UCSD-AML1 (cell line): ENCODE data around the gene LCE4A.
"Not testable (repeated sequence)": the region's sequence is repeated elsewhere in the genome, so short reads cannot be mapped to it uniquely, and the experiment has no call there.

ENCODE experiments used
- DNase-seq: peaks from one replicate; lab custom pipeline; 2025; ENCODE audit not compliant: unreplicated experiment; lab: John Stamatoyannopoulos, UW

Gene LCE4A

GRCh38 chr1:152707860-152708259, at the start of gene LCE4A:
TSS of gene LCE4A (plus strand) at chr1:152708160. CDS start at chr1:152709076, 916 bp downstream.
- DNase-seq: no peak

- DNase-seq: no peak
These were observed 49.3 kb upstream of the LCE4A start for GRCh38 chr1:152658649-152659048.

- no peak for DNase-seq
These were observed 44.9 kb upstream of the LCE4A start, which contains the start of gene LCE2D for GRCh38 chr1:152663098-152663497. TSS of gene LCE2D (plus strand) at chr1:152663380. CDS start at chr1:152664106, 726 bp downstream.

GRCh38 chr1:152666171-152666570, 41.8 kb upstream of the LCE4A start:
- DNase-seq: not testable (repeated sequence)

GRCh38 chr1:152667648-152668047, 40.3 kb upstream of the LCE4A start:
- DNase-seq: no peak

- no peak for DNase-seq
These were observed 34.9 kb upstream of the LCE4A start for GRCh38 chr1:152673016-152673415.

- DNase-seq: not testable (repeated sequence)
These were observed 33.0 kb upstream of the LCE4A start, which contains the start of gene LCE2C for GRCh38 chr1:152674983-152675382. TSS of gene LCE2C (plus strand) at chr1:152675279. CDS start at chr1:152676016, 737 bp downstream.

- no peak for DNase-seq
These were observed 28.5 kb upstream of the LCE4A start for GRCh38 chr1:152679459-152679858.

GRCh38 chr1:152681616-152682015, 26.3 kb upstream of the LCE4A start:
- DNase-seq: no peak

- no peak for DNase-seq
These were observed 24.1 kb upstream of the LCE4A start for GRCh38 chr1:152683846-152684245.

- DNase-seq: not testable (repeated sequence)
These were observed 22.1 kb upstream of the LCE4A start, which contains the start of gene LCE2B for GRCh38 chr1:152685823-152686222. TSS of gene LCE2B (plus strand) at chr1:152686123. CDS start at chr1:152686844, 721 bp downstream.

GRCh38 chr1:152697701-152698600, 10.0 kb upstream of the LCE4A start, which contains the start of gene LCE2A:
TSS of gene LCE2A (plus strand) at chr1:152698345. CDS start at chr1:152698902, 557 bp downstream.
- no peak for DNase-seq

GRCh38 chr1:152699746-152700145, 8.2 kb upstream of the LCE4A start:
- no peak for DNase-seq

- DNase-seq: no peak
These were observed 10.3 kb downstream of the LCE4A start for GRCh38 chr1:152718238-152718637.

- DNase-seq: no peak
These were observed 17.3 kb downstream of the LCE4A start for GRCh38 chr1:152725261-152725660.

GRCh38 chr1:152728986-152729385, 21.0 kb downstream of the LCE4A start:
- no peak for DNase-seq

GRCh38 chr1:152735648-152736047, 27.7 kb downstream of the LCE4A start:
- DNase-seq: no peak

GRCh38 chr1:152737997-152738396, 30.0 kb downstream of the LCE4A start:
- DNase-seq: no peak

GRCh38 chr1:152739841-152740240, 31.9 kb downstream of the LCE4A start:
- no peak for DNase-seq

GRCh38 chr1:152741656-152742055, 33.7 kb downstream of the LCE4A start:
- DNase-seq: no peak

GRCh38 chr1:152743371-152744145, 35.6 kb downstream of the LCE4A start:
- no peak for DNase-seq
